NCI-H1417 treated with DMSO at 0.1 percent for 48 hours (cell line): ENCODE results near the gene GRB7.
"Not testable (repeated sequence)": the region's sequence is repeated elsewhere in the genome, so short reads cannot be mapped to it uniquely, and the experiment has no call there.

Source experiments
- DNase-seq: peaks from one replicate; lab custom pipeline; 2025; lab: John Stamatoyannopoulos, UW

GRB7 gene

DNA sequence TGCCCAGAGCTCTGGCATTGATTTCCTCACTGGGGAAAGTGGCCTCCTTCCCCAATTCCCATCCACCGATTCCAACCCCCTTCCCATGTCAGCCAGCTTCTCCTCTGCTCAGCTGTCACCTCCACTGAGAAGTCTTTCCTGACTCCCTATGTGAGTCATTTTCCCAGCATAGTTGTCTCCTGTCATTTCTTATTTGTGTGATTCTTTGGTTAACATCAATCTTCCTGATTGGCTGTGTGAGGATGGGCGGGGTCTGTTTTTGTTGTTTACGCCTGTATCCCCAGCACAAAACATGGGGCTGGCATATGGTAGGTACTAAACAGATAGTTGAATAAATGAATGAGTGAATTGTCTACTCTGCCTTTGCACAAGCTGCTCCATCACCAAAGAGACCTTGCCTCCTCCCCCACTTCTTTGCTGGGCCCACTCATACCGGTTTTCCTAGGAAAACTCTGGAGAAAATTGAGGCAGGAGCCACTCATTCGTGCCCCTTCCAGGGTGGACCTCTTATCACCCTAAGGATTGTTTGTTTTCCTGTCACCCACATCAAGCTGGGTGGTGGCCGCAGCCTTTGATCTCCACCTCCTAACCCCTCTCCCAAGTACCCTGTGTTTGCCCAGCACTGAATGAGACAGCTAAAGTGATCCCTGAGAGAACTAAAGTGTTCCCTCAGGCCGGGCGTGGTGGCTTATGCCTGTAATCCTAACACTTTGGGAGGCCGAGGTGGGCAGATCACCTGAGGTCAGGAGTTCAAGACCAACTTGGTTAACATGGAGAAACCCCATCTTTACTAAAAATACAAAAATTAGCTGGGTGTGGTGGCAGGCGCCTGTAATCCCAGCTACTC is 1.2 kb upstream of the GRB7 start:
- DNase-seq: no peak

DNA sequence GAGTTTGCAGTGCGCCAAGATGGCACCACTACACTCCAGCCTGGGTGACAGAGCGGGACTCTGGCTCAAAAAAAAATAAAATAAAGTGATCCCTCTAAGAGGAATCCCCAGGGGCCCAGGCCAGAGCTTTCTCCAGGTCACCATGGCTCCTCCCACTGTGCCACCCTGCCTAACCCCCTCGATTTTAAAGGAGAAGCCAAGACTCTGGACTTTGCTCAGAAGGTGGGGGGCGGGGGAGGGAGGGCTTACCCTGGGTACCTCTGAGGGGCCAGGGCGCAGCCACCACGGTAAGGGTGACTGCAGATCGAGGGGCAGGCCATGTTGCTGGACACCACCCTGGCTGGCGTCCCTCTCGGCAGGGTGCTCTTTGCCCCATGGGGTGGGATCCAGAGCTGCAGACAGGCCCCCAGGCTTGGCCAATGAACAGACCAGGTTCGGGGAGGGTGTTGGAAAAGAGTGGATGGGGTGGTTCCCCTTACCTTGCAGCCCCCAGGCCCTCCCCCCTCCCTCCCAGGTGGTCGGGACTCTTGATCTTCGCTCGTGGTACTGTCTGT is 455 bp upstream of the GRB7 start:
- DNase-seq: no peak

DNA sequence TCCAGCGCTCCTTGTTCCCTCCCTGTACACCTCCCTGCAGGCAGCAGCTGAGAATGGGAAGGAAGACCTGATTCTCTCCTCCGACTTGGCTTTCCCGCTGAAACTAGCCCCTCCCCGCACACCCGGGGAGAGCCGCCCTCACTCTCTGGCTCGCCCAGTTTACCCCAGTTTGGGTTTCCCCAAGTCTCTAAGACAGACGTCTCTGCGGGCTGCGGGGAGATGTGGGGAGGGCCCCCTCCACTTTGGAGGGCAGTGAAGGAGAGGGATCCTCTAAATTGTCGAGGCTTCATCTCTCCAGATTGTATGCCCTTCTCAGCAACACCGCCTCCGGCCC is 797 bp downstream of the GRB7 start:
- no peak for DNase-seq

DNA sequence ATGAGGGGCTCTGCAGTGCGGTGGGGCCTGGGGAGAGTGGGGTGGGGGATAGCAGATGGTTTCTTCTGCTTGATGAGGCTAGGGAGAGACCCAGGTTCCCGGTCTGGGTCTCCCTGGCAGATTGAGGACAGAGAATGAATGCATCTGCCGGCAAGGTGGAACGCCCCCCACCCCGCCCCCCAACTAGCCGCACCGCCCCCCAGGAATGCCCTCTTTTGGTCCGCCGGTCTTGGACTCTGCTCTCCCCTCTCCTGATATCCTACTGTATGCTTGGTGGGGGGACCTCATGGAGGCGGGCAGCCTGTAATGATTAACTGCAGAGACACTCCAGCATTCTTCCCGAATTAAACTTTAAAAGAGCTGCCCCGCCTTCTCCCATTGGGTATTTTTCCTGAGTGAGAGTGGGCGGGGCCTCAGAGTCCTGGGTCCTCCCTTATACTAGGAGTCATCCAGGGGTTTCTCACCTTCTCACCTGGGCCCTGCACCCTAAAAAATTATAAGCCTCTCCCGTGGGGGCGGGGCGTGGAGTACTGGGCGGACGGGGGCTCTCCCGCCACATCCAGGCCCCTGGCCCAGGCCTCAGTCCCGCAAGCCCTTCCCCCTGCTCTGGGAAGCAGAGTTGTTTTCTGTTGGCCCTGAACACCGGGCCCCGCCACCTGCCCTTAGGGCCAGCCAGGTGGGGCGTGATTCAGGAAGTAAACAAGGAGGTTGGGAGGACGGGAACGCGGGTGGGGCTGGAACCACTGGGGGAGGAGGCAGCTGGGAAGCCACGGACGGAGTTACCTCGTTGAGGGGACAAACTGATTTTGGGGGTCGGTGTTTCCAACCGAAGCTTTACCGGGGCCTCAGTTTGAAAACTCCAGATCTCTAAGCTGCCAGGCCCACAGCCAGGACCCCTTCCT is 1.5 kb downstream of the GRB7 start:
- DNase-seq: no peak

DNA sequence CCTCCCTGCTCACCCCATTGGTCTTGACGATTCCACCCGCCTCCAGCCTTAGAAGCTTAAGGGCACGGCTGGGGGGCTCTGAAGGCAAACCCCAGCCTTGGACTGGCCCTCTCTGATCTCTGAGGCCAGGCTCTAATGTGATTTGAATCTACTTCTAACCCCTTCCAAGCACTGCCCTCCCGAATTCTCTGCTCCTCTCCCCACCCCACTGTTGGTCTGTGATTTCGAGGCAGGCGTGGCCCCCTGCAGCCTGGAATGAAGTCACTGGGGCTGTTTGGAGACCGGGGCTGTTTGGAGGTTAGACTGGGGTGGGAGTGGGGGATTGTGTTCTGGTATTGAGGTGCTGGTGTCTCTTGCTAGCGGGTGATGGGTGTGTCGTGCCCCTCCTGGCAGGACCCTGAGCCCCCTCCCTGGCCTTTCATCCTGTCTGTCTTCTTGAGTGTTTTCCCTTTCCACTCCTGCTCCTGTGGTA is 2.2 kb downstream of the GRB7 start:
- DNase-seq: no peak

DNA sequence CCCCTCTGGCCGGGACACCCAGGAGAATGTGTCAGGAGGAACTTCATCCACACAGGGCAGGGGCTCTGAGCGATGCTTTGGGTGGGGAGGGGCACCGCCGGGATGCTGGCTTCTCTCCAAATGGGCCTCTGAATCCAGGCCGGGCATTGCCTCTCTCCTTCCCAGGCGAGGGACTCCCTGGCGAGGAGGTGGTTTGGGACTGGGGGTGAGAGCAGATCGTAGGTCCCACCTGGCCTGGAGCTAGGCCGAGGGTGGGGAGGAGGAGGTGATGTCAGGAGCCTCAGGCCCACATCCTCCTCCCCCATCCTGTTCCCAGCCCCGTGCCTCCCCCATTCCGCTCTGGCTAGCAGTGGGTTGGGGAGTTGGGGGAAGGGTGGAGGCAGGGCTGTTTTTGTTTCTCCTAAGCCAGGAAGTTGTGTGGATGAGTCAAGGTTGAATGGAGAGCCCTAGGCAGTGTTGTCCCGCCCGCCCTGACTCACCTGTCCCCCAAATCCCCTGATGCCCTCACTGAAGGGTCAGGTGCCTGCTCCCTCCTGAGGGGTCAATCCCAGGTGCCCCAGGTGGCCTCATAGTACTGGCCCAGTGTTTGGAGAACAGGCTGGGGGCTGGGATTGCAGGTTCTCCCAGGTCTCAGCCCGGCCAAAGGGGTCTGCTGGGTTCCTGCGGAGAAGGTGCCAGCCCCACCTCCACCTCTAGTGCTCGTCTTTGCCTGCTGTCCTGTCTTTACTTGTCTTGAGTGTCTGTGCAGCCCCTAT is 2.8 kb downstream of the GRB7 start:
- DNase-seq: no peak

DNA sequence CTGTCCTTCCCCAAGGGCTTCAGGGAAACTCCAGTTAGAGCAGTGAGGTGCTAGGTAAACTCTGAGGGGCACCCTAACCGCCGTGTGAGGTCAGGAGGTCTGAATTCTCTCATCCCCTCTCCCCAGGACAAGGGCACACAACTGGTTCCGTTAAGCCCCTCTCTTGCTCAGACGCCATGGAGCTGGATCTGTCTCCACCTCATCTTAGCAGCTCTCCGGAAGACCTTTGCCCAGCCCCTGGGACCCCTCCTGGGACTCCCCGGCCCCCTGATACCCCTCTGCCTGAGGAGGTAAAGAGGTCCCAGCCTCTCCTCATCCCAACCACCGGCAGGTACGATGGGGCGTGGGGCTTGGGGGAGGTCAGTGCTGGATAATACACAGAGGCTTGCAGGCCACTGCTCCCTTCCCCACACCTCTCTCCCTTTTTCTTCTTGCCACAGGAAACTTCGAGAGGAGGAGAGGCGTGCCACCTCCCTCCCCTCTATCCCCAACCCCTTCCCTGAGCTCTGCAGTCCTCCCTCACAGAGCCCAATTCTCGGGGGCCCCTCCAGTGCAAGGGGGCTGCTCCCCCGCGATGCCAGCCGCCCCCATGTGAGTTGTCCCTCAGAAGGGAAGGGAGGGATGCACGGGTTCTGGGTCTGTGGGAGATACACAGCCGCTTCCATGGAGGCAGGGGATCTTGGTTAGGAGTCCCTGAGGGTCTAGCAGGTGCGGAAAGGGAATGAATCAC is 4.6 kb downstream of the GRB7 start:
- DNase-seq: no peak

DNA sequence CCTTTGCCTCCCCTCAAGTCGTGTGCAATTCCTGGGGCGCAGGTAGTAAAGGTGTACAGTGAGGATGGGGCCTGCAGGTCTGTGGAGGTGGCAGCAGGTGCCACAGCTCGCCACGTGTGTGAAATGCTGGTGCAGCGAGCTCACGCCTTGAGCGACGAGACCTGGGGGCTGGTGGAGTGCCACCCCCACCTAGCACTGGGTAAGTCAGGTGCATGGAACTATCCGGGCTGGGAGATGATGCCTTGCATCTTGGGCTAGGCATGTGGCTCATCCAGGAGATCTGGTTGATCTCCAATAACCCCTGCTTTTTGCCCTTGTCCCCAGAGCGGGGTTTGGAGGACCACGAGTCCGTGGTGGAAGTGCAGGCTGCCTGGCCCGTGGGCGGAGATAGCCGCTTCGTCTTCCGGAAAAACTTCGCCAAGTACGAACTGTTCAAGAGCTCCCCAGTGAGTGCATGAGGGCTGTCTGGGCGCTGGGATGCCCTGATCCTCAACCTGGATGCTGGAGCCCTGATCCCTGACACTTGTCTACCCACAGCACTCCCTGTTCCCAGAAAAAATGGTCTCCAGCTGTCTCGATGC is 5.2 kb downstream of the GRB7 start:
- DNase-seq: no peak

DNA sequence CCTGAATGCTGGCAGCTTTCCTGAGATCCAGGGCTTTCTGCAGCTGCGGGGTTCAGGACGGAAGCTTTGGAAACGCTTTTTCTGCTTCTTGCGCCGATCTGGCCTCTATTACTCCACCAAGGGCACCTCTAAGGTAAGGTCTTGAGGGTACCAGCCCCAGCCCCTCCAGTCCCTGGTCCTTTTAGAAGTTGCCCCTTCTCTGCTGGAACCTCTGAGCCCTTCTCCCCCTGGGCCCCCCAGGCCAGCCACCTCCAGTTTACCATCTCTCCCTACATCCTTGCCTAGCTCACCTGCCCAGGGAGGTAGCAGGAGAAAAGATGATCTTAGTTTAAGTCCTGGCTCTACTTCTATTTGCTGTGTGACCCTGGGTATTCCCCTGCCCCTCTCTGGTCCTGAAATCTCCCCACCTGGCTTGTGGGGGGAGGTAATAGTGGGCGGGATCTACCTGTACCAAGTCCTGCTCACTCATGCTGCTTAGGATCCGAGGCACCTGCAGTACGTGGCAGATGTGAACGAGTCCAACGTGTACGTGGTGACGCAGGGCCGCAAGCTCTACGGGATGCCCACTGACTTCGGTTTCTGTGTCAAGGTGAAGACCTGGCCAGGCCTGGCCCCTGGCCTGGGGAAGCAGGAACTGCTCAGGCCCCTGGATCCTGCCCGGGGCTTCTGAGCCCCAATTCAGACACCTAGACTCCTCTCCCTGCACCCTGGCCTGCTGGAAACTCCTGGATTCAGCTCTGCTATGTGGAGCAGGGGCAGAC is 6.5 kb downstream of the GRB7 start:
- no peak for DNase-seq

DNA sequence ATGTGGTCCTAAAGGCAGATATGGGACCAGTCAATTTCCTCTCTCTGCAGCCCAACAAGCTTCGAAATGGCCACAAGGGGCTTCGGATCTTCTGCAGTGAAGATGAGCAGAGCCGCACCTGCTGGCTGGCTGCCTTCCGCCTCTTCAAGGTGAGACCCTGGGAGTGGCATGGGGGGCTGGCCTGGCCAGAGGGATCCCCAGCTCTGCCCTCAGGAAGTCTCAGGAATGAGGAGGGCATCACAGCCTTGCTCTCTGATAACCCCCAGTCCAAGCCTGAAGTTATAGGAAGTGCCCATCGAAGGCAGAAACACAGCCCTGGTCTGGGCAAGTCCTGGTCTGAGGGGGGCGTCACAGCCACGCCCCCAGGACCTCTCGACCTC is 7.1 kb downstream of the GRB7 start:
- DNase-seq: no peak

DNA sequence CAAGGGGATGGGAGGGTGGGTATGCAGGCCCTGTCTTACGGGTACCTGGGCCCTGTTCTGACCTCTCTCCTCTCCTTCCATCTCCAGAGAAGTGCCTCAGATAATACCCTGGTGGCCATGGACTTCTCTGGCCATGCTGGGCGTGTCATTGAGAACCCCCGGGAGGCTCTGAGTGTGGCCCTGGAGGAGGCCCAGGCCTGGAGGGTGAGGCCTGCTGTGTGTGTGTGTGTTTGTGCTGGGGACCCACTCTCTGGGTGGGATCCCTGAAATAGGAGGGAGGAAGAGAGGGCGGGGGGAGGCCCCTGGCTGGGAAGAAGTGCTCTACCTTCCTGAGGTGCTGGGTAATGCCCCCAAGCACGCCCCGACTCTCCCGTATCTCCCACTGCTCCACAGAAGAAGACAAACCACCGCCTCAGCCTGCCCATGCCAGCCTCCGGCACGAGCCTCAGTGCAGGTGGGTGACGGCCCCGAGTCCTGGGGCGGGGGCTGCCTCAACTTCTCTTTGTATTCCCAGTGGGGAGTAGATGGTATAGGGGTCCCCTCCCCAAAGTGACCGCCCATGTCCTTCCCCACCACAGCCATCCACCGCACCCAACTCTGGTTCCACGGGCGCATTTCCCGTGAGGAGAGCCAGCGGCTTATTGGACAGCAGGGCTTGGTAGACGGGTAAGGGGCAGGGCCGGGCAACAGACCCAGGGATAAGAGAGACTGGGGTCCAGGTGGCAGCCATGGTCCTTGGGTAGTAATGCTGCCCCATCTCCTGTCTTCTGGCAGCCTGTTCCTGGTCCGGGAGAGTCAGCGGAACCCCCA is 7.8 kb downstream of the GRB7 start:
- DNase-seq: no peak

DNA sequence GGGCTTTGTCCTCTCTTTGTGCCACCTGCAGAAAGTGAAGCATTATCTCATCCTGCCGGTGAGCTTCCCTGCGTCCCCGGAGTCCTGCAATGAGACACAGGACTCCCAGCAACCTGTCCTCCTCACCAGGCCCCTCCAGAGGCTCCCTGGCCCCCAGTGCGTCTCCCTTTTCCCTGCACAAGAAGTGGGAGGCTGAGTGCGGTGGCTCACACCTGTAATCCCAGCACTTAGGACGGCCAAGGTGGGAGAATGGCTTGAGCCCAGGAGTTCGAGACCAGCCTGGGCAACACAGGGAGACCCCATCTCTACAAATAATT is 8.4 kb downstream of the GRB7 start:
- no peak for DNase-seq

DNA sequence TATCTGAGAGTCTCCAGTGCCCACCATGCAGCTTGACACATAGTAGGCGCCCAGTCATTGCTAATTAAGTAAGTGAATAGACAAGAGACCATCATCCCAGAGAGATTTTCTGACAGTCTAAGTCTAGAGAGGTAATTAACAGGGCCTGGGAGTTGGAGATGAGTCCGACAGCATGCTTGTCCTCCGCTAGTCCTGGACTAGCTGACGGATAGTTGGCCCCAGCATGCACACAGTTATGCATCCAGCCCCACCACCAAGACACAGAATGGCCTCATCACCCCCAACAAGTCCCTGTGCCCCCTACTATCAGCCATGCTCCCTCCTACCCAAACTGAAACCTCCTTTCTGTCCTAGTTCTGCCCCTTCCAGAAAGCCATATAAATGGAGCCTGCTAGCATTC is 10.0 kb downstream of the GRB7 start:
- DNase-seq: no peak

DNA sequence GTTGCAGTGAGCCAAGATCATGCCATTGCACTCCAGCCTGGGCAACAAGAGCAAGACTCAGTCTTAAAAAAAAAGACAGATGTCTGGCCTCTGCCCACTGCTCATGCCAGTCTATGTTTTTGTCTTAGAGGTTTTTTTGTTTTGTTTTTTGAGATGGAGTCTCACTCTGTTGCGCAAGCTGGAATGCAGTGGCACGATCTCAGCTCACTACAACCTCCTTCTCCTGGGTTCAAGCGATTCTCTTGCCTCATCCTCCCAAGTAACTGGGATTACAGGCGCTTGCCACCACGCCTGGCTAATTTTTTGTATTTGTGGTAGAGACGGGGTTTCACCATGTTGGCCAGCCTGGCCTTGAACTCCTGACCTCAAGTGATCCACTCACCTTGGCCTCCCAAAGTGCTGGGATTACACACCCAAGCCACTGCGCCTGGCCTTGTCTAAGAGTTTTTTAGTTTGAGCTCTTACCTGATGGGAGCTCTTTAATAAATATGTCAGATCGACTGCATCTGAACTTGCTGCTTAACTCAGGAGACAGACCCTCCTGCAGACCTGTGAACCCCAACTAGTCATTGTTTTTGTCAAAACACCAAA is 10.8 kb downstream of the GRB7 start:
- DNase-seq: not testable (repeated sequence)

DNA sequence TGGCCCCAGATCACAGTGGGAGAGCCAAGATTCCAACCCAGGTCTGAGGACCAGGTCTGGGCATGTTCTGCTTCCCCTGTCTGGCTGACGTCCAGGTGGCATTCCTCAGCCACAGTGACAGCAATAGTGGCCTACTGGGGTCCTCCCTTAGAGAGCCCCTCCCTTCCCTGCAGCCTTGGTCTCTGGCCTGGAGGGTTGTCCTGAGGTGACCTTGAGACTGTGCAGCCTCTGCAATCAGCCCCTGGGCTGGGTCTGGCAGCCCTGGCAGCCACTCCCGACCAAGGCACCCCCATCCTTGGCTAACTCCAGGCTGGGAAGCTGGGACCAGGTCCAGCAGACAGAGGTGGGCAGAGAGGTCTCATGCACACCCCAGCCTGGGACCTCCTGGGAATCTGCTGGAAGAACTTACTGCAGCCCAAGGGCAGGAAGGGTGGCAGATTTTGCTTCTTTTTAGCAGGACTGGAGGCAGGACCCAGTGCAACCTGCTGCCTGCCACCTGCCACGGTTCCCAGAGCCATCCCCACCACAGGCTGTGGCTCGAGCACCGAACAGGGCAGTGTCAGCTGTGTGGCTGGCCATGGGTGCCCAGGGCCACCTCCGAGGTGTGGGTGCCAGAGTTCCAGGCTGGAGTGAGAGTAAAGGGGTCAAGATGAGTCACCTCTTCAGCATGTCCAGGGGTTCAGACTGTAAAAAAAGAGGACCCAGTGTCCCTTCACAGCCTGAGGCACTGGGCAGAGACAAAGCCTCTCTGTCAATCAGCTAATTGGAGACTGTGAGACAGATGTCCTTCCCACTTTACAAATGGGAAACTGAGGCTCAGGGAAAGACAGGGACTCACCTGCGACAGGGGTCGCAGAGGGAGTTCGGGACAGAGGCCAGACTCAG is 12.6 kb downstream of the GRB7 start:
- DNase-seq: no peak

DNA sequence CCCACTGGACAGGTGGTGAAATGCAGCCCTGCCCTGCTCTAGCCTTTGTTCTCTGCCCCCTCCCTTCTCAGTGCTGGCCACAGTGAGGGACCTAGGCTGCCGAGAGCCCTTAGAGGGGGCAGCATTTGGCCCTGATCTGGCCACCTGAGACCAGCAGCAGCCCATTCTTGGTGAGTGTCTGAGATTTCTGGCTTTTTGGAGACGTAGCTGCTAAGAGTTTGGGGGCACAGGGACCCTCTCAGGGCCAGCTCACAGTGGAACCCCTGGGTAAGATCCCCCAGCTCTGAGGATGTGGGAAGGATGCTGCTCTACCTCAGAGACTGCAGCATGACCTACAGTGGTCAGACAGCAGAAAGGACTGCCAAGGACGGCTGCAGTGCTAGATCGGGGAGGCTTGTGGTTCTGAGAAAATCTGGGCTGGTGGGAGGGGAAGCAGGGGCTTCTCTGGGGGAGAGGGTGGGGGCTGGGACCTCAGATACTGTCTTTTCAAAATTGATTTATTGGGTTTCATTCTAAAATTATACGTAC is 13.3 kb downstream of the GRB7 start:
- DNase-seq: no peak

DNA sequence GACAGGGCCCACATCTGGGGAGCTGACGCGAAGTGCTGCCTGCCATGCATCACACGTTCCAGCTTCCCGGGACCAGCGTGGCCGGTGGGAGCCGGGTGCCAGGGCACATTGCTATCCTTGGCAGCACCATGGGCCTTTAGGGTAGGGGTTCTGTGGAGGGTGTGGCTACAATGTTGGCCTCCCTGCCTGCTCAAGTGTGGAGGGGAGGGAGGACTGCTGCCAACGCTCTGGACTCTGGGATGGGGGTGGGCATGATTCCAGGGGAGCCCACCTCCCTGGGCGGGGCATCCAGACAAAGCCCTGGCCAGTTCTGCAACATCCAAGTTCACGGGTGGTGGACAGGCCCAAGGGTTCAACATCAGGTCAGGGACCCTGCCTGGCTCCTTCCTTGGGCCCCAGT is 13.9 kb downstream of the GRB7 start:
- no peak for DNase-seq
